ENCODE measurements around the gene FBLN5.

- TF ChIP-seq BHLHE40 (IDR thresholded peaks at IDR 0.05; ENCODE audit: borderline replicate concordance) (no peak), TARDBP (IDR thresholded peaks at IDR 0.05) (no peak), HDGF (IDR thresholded peaks at IDR 0.05; ENCODE audit: borderline replicate concordance) (no peak), ELF4 (IDR thresholded peaks at IDR 0.05) (no peak), NFRKB (IDR thresholded peaks at IDR 0.05) (no peak)
Observed at GRCh38 chr14:91961297-91962220, 14.1 kb upstream of the FBLN5 start.
